ENCODE results near the gene TARS1.

- no peak for TF ChIP-seq CTCF (conservative IDR thresholded peaks at IDR 0.05)
- TF ChIP-seq EZH2 (IDR thresholded peaks at IDR 0.05; ENCODE audit: low read depth), result no peak
Measured at GRCh38 chr5:33457126-33457525, 16.4 kb downstream of the TARS1 start.

Measured in PC-9 (cell line).